HG02623 (cell line): ENCODE measurements around the gene P2RY2.

ENCODE experiments used
- ATAC-seq: cut with Tn5 transposase; IDR thresholded peaks from one replicate; pipeline ENCODE4 v1.9.1; 2021; ENCODE audit warnings: moderate library complexity; ENCODE audit not compliant: unreplicated experiment

Gene P2RY2

DNA sequence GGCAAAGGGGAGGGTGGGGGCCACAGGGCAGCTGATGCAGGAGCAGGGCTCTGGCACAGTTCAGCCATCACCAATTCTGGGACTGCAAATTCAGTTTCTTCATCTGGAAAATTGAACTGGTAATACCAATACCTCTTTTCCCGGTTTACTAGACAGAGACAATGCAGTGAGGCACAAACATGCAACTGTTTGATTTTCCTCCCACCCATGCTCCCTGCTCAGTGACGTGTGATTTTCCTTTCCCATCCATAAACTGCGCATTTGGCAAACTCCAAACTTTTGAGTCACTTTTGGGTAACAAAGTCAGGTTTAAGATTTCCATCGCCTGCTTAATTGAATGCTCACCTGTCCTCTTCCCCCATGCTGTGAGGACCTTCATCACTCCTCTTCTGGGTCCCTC, 23.2 kb downstream of the P2RY2 start:
- ATAC-seq = no peak

DNA sequence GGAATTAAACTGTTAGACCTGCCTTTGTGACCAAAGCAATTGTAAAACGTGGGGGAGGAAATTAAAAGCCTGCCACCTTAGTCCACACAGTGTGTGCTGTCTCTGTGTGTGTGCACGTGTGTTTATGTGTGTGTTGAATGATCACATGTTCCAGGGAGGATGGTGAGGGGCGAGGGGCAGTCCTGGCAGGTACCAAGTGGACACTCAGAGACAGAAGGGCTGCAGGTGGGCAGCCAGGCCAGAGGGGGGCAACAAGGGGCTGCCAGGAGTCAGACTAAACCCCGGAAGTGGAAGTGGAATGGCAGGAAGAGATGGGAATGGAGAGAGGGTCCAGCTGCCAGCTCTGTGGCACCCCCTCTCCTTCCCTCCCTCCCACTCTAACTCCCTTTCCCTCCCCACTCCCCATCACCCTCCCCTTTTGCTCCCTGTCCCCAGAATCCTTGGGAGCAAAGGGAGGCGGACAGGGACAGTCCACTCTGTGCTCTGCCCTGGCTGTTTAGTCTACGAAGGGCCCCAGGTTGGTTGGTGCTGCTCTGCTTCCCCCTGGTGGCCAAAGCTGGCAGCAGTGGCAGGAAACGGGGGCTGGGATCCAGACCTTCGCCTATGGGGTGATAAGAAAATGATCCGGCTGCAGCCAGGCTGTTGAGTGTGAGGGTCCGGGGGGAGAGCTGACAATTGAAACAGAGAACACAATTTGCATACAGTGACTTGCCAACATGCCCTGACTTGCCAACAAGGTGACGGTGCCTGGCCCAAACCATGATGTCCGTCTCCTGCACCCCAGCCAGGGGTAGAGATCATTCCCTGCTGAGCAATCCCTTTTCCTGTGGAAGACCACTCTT, 24.4 kb downstream of the P2RY2 start:
- no peak for ATAC-seq

DNA sequence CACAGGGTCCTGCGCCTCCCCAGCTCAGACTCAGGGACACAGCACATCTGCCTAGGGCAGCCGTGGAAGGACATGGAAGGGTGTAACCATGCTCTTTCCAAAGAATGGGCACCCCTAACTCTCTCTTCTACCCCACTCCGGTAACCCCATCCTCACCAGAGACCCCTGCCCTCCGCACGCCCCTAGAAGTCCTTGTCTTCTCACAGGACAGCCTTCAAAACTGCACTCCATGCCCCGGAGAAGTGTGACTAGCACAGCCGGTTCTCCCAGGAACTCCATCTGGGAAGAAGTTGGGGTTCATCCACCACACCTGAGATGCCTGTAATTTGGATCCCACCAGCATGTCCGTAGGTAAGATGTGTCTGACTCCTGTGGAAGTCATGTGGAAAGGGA, 25.0 kb downstream of the P2RY2 start:
- no peak for ATAC-seq

DNA sequence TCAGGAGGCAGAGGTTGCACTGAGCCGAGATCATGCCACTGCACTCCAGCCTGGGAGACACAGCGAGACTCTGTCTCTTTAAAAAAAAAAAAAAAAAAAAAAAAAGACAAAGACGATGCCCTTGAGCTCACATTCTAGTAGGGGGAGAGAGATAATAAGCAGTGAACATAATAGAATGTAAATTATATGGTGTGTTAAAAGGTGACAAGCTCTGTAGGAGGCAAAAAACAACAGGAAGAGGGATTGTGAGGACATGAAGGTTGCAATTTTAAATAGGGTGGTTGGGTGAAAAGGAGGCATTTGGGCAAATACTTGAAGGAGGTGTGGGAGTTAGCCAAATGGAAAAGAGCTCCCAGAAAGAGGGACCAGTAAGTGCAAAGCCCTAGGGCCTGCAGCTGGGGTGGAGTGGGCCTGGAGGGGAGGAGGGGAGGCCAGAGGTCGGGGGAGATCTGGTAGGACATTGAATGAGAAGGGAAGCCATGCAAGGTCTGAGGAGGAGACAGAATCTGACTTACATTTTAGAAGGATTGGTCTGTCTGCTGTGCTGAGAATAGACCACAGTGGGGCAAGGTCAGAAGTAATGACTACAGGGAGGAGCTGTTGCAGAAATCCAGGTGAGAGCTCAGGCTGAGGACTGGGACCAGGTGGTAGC, 26.6 kb downstream of the P2RY2 start:
- no peak for ATAC-seq

DNA sequence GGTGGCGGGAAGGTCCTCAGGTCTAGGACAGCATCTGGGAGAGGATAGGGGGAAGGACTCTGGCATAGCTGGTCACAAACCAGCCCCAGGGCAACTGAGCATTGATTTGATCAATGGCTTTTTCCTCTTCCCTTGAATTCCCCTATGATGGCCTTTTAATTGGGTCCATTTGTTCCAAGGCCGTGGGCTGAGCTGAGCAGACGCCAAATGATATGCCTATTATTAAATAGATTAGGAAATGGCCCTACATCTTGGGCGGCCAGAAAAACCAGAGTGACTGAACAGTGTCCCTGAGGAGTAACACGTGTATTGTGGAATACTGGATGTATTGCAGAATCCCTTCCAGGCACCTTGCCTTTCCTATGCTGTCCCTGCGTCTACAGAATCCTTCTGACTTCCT, 27.4 kb downstream of the P2RY2 start:
- no peak for ATAC-seq

DNA sequence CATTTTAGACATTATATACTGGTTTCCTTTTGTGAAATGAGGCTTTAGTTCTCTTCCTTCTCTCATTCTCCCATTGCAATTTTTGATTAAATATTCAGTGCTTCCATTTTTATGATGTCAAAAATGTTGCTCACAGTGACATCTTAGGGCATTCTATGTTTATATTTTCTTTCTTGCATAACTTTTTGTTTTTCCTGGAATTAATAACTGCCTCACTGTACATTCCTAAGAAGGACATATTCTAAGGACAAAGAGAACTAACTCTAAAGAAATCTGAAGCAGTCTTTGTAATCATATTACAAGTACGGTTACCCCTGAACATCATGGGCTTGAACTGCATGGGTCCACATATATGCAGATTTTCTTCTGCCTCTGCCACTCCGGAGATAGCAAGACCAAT, 28.2 kb downstream of the P2RY2 start:
- no peak for ATAC-seq

DNA sequence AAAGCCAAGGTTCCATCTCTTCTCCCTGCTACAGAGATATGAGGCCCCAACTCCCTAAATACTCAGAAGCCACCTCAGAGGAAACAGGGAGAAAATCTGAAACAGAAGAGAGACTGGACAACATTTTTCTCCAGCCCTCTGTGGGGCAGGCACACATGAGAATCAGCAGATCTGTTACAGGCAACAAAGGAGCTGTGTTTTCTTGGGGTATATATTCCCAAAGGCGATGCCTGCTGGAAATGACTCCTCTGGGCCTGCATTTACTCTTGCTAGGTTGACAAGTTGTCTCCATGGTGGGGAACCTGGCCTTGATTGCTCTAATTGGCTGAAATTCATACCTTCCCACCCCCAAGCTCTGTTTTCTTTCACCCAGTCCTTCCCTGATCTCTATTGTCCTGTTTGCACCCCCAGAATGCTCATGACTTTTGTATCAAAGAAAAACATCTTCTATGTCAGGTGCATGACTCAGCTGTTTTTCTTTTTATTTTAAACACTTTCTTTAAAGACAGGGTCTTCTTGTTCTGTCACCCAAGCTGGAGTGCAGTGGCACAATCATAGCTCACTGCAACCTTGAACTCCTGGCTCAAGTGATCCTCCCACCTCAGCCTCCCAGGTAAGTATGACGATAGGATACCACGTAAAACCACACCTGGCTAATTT, 30.6 kb downstream of the P2RY2 start:
- ATAC-seq = no peak

DNA sequence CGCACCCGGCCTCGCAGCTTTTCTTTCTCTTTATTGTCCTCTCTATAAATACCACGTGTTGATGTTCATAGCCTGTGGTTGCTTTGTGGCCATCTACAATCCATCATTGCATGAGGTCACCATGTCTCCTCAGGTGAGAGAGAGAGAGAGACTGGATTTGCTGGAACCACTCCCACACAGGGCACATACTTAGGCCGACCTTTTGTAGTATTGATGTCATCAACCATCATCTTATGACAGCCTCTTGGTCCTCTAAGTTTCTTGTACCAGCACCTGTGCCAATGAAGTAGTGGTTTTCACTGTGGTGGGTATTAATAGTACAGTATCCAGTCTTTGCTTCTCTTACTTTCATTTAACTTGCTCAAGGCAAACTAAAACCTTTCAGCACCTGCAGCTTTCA, 31.2 kb downstream of the P2RY2 start:
- peak; percentile 47 for ATAC-seq

DNA sequence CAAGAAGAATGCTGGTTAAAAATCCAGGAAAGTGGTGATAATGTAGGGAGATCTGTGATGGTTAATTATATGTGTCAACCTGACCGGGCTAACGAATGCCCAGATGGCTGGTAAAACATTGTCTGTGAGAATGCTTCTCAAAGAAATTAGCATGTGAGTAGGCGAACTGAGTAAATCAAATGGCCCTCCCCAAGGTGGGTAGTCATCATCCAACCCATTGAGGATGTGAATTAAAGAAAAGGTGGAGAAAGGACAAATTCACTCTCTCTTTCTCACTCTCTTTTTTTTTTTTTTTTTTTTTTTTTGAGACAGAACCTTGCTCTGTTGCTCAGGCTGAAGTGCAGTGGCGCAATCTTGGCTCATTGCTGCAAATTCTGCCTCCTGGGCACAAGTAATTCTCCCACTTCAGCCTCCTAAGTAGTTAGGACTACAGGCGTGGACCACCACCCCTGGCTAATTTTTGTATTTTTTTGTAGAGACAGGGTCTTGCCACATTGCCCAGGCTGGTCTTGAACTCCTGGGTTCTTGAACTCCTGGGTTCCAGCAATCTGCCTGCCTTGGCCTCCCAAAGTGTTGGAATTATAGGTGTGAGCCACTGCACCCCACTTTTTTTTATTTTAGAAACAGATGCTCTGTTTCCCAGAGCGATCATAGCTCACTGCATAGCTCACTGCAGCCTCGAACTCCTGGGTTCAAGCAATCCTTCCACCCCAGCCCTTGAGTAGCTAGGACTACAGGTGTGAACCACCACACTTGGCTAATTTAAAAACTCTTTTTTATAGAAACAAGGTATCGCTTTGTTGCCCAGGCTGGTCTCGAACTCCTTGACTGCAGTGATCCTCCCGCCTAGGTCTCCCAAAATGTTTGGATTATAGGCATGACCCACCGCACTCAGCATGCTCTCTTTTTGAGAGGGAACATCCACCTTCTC, 32.0 kb downstream of the P2RY2 start:
- no peak for ATAC-seq

DNA sequence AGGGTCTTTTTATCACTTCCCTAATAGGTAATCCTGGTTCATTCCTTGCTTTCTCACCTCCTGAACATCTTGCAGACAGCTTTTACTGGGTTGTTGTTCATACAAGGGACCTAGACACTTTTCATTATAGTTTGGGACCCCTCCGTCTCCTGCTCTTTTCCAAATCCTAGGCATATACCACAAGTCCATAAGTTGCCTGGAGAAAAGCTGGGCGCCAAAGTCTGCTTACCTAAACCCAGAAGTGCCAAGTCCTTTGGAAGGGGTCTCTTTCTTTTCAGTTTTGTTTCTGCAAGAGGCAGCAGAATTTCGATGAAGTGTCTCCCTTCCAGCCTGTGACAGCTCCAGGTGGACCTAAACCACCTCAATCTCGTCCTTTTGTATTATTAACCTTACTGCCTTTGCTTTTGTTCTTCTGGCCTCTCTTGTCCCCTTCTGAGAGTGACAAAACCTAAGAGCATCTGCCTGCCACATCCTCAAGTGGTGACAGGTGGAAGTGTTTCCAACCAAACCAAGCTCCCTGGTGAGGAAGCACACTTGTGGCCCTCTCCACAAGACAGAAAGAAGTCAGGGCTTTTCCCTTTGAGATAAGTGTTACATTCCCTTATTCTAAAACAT, 34.6 kb downstream of the P2RY2 start:
- ATAC-seq = no peak

DNA sequence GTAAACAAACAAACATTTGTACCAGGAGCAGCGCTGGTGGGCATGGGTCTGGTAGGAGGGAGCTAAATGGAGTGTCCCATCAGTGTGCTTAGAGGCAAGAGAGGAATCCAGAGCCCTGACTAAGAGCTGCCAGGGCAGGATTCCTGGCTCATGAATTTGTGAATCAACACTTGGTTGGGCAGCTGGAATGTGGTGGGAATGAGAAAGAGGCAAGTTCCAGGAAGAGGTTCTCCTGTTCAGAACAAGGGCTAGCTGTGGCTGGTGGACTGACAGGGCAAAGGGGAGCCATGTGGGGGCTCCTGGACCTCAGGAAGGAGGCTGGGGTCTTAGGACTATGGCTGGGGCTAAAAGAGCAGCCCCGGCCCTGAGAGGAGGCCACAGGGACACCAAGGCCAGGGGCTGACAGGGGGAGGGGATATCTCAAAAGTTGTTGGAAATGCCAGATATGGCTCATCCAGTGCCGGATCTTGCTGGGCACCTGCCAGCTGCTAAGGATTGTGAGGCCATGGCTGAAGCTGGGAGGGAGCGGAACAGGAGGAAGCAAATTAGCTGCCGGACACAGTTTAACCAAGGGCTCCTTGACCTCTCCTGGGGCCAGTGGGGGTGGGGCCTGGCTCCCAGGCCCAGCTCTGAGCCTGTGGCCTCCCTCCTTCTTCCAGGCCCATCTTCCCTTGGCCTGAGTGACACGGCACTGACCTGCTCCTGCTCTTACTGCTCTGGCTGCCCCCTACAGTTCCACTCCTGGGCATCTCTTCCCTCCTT, 39.4 kb downstream of the P2RY2 start:
- ATAC-seq = no peak

DNA sequence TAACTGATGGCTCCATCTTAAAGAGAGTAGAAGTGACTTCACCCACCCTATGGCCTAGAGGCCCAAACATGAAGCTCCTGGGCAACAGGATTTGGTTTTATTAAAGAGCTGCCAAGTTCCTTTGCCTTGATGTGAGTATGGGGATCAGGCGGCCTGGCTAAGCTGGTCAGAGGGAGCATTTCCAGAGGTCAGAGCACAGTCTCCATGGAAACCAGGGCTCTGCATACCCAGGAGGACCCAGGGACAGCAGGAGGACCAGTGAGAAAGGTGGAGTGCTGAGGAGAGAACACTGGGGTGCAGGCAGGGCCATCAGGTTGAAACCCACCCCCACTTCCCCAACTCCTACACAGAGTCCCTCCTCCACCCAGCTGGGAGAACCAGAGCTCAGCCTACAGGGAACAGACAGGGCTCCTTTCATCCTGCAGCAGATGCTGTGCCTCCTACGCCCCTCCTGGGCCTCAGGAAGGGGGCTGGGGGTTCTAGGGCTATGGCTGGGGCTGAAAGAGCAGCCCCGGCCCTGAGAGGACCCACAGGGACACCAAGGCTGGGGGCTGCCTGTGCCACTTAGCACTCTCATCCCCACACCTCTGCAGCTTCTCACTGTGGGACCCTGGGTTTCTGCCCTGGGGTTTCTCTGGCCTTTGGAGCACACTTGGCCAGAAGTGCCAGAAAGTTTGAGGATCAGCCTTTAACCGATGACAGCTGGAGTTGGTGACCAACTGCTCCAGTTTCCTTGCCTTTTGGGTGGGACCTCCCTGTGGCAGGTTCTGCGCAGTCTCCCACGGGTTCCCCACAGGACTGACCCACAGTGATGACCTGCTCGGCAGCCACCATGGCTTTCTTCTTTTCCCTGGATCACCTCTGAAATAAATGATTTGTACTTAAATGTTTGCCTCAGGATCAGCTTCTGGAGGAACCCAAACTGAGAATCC, 40.3 kb downstream of the P2RY2 start:
- ATAC-seq = no peak

DNA sequence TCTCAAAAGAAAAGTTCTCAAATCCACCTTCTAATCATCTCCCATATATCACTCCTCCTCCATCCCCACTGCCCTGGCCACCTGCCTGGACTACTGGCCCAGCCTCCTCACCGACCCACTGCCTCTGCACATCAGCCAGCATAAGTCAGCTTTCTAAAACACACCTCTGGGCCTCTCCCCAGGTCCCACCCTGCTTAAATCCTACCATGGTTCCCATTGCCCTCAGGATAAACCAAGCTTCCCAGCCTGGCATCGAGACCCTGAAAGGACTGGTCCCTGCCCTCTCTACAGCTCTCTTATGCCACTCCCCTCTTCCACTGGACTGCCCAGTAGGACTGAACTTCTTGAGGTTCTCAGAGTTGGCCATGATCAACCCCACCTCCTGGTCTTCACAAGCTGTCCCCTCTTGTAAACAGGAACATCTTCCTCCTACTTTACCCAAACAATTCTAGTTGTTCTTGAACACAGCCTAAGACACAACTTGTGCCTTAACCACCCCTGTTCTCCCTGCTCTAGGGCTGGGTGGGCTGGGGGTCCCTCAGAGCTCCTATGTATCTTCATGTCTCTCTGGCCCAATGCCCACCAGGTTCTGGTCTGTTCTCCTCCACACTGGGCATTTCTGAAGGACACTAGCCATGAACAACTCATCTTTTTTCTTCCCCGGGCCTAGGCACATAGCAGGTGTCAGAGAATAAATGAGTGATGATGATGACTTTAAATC, 41.5 kb downstream of the P2RY2 start:
- no peak for ATAC-seq

DNA sequence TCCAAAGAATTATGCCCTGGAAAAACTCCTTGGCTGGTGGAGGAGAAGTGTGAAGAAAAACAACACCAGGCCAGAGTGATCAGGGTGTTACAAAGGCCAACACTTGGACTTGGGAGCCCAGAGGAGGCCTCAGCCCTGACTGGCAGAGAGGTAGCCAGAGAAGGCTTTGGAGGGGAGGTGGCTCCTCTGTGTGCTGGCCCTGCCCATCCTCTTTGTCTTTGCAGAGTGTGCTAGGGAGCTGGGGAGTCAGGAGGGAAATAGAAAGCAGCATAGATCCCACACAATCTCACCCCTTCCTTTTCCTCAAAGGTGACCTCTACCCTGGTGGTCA, 42.0 kb downstream of the P2RY2 start:
- ATAC-seq = no peak

DNA sequence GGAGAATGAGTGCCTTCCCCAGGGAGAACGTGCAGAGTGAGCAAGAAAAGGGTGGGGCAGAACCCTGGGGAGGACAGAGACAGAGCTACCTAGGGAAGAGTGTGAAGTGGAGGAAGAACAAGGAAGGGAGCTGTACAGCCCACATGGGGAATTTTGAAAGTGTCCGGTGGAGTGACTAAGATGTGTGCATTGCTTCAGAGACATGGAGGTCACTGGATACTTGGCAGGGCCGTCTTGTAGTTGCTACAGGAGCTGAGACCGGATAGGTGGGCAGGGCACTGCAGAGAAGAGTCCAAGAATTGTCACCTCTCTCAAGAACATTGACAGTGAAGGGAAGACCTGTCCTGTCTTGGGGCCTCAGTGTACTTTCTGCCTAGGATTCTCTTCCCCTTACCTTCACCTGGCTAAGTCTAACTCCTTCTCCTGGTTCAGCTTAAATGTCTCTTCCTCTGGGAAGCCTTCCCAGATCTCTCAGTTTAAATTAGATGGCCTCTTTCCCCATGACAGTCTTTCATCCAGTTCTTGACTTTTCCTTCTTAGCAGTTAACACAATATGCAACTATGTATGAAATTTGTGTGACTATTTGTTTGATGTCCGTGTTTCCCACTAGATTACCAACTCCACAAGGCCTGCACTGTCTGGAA, 44.9 kb downstream of the P2RY2 start:
- ATAC-seq = no peak

DNA sequence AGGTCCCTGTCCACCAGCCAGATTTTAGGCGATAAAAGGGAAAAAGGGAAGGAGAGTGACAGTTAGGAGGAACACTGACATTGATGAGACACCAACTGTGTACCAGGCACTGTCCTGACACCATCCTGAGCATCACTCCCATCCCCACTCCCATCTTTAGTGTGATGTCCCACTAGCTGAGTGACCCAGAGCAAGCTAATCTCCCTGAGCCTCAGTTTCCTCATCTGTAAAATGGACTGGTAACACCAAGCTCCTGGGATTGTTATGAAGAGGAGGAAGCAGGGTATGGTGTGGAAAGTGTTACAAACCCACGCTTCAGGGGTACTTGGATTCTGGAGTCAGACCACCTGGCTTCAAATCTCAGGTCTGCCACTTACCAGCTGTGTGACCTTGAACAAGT, 45.6 kb downstream of the P2RY2 start:
- ATAC-seq = no peak

DNA sequence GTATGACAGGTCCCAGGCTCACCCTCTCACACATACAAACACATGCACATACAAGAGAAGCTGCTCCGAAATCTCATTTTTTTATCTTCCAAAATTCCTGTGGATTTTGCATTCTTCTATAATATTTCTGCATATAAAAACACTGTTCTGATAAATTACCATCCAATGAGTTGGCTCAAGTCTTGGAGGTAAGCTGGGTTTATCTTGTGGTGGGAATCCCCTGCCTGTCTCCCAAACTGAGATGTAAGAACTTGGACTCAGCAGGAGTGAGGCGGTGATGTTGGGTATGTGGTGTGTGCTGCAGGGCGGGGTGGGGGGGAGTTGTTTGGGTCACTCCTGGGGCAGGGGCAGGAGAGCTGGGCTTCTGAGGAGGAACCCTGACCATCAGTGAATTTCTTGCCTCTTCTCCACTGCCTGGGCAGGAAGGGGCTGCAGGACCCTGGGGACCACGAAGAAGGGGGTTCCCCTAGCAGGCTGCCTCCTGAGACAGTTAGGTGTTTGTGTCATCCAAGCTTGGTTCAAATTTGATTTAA, 47.3 kb downstream of the P2RY2 start:
- no peak for ATAC-seq
